GM12891 (cell line): ENCODE results near the gene KCNT1.

ENCODE experiments used
- PAX5 ChIP-seq: IDR thresholded peaks from 2 replicates; pipeline ENCODE4 v1.6.1; 2011; ENCODE audit warnings: low read length, moderate library complexity, mild to moderate bottlenecking; ENCODE audit not compliant: insufficient read depth, severe bottlenecking
- POLR2A ChIP-seq: IDR thresholded peaks from 2 replicates; pipeline ENCODE4 v1.6.1; 2011; ENCODE audit warnings: low read depth, low read length, control low read depth
- POLR2AphosphoS5 ChIP-seq: IDR thresholded peaks from 2 replicates; pipeline ENCODE4 v1.6.1; 2011; ENCODE audit warnings: low read depth, low read length, control low read depth
- POU2F2 ChIP-seq: IDR thresholded peaks from 2 replicates; pipeline ENCODE4 v1.6.1; 2011; ENCODE audit warnings: low read depth, mild to moderate bottlenecking, control low read depth, low read length, moderate library complexity
- SPI1 ChIP-seq: IDR thresholded peaks from 2 replicates; pipeline ENCODE4 v1.6.1; 2011; ENCODE audit warnings: low read depth, low read length, control low read depth
- TAF1 ChIP-seq: IDR thresholded peaks from 2 replicates; pipeline ENCODE4 v1.6.1; 2011; ENCODE audit warnings: low read depth, low read length, control low read depth

DNA sequence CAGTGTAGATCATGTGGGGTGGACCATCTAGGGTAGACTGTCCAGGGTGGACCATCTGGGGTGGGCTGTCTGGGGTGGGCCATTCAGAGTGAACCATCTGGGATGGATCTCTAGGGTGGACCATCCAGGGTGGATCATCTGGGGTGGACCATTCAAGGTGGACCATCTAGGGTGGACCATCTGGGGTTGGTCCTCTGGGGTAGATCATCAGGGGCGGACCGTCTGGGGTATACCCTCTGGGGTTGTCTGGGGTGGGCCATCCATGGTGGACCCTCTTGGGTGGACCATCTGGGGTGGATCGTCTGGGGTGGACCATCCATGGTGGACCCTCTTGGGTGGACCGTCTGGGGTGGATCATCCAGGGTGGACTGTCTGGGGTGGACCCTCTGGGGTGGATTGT is 64.3 kb downstream of the KCNT1 start:
- TF ChIP-seq POLR2AphosphoS5 (no peak), TAF1 (no peak), POLR2A (no peak), SPI1 (no peak), PAX5 (no peak), POU2F2 (no peak)
